Ishikawa (cell line): ENCODE measurements around the gene CD79B.

Source experiments
- CEBPB ChIP-seq: IDR thresholded peaks from 2 replicates; pipeline ENCODE4 v1.6.1; 2012
- CREB1 ChIP-seq: IDR thresholded peaks from 2 replicates; pipeline ENCODE4 v1.6.1; 2012; ENCODE audit warnings: low read depth
- EGR1 ChIP-seq: IDR thresholded peaks from 2 replicates; pipeline ENCODE4 v1.6.1; 2012
- EP300 ChIP-seq: IDR thresholded peaks from 2 replicates; pipeline ENCODE4 v1.6.1; 2012; ENCODE audit warnings: borderline replicate concordance
- FOXM1 ChIP-seq: IDR thresholded peaks from 2 replicates; pipeline ENCODE4 v1.6.1; 2012; ENCODE audit warnings: low read depth, borderline replicate concordance
- MAX ChIP-seq: IDR thresholded peaks from 2 replicates; pipeline ENCODE4 v1.6.1; 2012
- NFIC ChIP-seq: IDR thresholded peaks from 2 replicates; pipeline ENCODE4 v1.6.1; 2012
- RAD21 ChIP-seq: IDR thresholded peaks from 2 replicates; pipeline ENCODE4 v1.6.1; 2012; ENCODE audit warnings: low read depth
- REST ChIP-seq: IDR thresholded peaks from 2 replicates; pipeline ENCODE4 v1.6.1; 2012; ENCODE audit warnings: low read depth, mild to moderate bottlenecking
- TAF1 ChIP-seq: IDR thresholded peaks from 2 replicates; pipeline ENCODE4 v1.6.1; 2012; ENCODE audit warnings: low read depth, mild to moderate bottlenecking
- TCF12 ChIP-seq: IDR thresholded peaks from 2 replicates; pipeline ENCODE4 v1.6.1; 2012; ENCODE audit warnings: low read depth
- TEAD4 ChIP-seq: IDR thresholded peaks from 2 replicates; pipeline ENCODE4 v1.6.1; 2012
- USF1 ChIP-seq: IDR thresholded peaks from 2 replicates; pipeline ENCODE4 v1.6.1; 2012
- YY1 ChIP-seq: IDR thresholded peaks from 2 replicates; pipeline ENCODE4 v1.6.1; 2012; ENCODE audit warnings: low read depth
- ZBTB7A ChIP-seq: IDR thresholded peaks from 2 replicates; pipeline ENCODE4 v1.6.1; 2012; ENCODE audit warnings: low read depth

Gene CD79B

GRCh38 chr17:63933598-63933997 is 1.5 kb upstream of the CD79B start:
- TF ChIP-seq FOXM1 (no peak), TCF12 (no peak), USF1 (no peak), TAF1 (no peak), EGR1 (no peak), CREB1 (no peak), ZBTB7A (no peak), TEAD4 (no peak), CEBPB (no peak), EP300 (no peak), NFIC (no peak), REST (no peak), RAD21 (no peak), YY1 (no peak), MAX (no peak)

GRCh38 chr17:63932721-63933120 is 590 bp upstream of the CD79B start:
- TF ChIP-seq CEBPB (no peak), YY1 (no peak), EGR1 (no peak), EP300 (no peak), TAF1 (no peak), TEAD4 (no peak), MAX (no peak), NFIC (no peak), CREB1 (no peak)

GRCh38 chr17:63930951-63931575 is 1.1 kb downstream of the CD79B start:
- no peak for TF ChIP-seq EP300
- no peak for TF ChIP-seq REST
- TF ChIP-seq ZBTB7A, result no peak
- TF ChIP-seq CEBPB, result no peak
- TF ChIP-seq TCF12, result no peak
- TF ChIP-seq NFIC, result no peak
- no peak for TF ChIP-seq USF1
- TF ChIP-seq MAX, result no peak
- no peak for TF ChIP-seq YY1
- TF ChIP-seq TAF1, result no peak
- TF ChIP-seq RAD21, result no peak
- no peak for TF ChIP-seq CREB1
- TF ChIP-seq EGR1, result no peak
- no peak for TF ChIP-seq TEAD4
- no peak for TF ChIP-seq FOXM1

GRCh38 chr17:63929860-63930766 is 2.0 kb downstream of the CD79B start:
- TF ChIP-seq TAF1 (no peak), CREB1 (no peak), EGR1 (no peak), TCF12 (no peak), EP300 (no peak)
